HG03097 (cell line): ENCODE data around the gene SCGB3A2.

Experiments
- ATAC-seq: cut with Tn5 transposase; IDR thresholded peaks from one replicate; pipeline ENCODE4 v1.9.1; 2021; ENCODE audit not compliant: unreplicated experiment, low FRiP score

SCGB3A2 gene, protein sequence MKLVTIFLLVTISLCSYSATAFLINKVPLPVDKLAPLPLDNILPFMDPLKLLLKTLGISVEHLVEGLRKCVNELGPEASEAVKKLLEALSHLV

DNA sequence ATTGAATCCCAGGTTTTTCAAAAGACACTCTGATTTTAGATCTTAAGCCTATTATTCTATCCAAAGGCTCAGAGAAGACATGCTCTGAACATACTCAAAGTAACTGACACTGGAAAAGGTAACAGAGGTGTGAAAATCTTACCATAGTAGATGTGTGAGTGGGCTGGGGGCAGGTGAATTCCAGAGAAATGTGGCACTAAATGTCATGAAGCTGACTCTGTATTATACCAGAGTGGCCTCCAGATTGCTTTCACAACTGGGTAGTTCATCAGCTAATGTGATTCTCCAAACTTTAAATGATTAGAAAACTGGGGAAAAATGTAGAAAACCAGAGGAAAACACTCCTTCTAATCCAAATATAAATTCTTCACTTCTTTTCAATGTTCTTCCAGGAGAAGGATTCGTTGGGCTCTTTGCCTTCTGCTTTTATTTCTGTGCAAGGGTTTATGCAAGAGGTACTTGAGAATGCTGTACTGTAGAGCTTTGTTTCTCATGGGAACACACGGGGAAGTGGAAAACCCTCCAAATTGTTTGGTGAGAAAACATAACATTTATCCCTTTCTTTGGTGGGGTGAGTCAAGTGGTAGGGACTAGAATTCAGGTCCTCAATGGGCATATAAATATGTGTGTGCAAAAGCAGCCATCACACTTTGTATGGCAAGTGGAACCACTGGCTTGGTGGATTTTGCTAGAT lies at the start of gene SCGB3A2:
SCGB3A2 (plus strand) TSS at position 646 of the 694 bp plus-strand sequence. CDS start 93 bp downstream, outside the sequence.
- ATAC-seq, result no peak

DNA sequence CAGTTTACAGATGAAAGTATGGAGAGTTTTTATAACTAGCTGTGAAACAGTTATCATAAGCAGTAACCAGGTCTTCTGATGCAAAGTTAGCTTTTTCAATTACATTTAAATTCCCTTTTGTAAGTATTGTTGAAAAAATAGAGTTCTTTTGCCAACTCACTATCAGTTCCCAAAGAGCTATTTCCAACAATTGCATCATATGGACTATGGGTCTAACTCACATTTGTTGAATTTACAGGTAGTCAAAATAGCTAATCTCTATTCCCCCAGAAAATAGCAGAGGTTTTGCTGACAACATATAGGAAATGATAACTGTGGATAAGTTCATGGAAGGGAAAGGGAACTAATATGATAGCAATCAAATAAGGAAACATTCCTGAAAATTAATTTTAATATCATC lies 48.5 kb upstream of the SCGB3A2 start:
- ATAC-seq, result no peak

DNA sequence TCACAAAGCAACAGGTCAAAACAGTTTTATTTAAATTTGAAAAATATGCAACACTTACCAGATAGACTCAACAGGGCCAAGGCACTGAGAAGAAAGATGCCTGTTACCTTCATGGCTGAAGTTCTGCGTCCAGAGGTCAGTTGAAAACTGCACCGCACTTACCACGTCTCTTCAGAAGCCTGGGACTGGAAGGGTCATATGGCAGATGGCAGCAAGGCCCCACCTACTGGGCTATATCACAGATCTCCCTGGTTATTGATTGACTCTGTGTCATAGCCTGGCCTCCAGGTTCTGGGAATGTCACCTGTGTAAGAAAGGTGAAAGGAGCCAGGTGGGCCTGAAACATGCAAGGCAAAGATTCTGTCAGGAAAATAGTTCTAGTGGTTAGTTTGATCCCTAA lies 47.0 kb upstream of the SCGB3A2 start, which contains the start of gene SPINK1:
SPINK1 (minus strand) TSS at position 207 of the 400 bp plus-strand sequence; CDS start at position 113, 94 bp downstream.
- no peak for ATAC-seq

DNA sequence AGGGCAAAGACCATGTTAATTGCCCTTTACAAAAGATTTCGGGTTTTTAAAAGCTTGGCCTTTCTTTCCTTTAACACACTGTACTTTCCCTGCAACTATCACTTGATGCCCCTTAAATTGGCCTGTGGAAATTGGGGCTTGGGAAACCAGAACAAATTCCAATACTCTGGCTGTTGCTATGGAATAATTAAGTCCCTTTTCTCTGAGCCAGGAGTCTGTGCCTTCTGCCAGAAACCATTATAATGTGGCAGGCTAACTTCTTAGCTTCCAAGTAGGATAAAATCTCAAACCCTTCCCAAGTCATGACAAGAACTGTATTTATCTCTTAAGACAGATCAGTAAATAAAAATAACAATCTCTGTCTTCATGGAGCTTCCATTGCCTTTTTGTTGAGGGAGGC lies 46.0 kb upstream of the SCGB3A2 start:
- no peak for ATAC-seq

DNA sequence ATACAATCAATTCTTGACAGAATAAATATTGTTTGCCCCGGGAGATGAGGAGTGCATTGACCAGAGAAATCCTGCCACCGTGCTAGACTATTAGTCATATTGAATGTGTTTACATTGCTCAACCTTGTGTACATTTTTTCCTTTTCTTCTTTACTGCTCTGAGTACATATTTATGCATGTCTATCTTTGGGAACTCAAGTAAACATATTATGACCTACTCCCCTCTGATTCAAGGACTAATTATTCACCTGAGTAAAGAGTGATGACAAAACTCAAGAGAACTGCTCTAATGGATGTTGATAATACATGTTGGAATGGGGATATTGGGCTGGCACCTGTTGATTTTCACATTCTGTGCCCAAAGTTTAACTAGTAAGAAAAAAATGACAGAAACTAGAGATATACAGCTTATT lies 43.1 kb upstream of the SCGB3A2 start:
- no peak for ATAC-seq

DNA sequence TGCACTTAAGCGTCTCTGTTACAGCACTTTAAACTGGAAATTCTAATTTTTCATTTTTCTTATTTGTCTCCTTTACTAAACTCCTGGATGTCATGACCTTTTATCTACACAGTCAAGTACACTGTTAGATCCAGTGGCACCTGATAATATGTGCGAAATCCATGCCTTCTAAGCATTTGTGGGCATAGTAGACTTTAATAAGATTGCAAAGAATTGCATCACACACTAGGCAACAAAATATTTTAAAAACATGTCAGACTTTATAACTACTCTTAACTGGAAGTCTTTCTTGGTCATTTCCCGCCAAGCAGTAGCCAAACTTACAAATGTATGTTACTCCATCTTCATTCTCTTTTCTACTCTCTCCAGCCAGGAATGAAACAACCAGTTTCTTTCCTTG lies 42.1 kb upstream of the SCGB3A2 start:
- no peak for ATAC-seq

DNA sequence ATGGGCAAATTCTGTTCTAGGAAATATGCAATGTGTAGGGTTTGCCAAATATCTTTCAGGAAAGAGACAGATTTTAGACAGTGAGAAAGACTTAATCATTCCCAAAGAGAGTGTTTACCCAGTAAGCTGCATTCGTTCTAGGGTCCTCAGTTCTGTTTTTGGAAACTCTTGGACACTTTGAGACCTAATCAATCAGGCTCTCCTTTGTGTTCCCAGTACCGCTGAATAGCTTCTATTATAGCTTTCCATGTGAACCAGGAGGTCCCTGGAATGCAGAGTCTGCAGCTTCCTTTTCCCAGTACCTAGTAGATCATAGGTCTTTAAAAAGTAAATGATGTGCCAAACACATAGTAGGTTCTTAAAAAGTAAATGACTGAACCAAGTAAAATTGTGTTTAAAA lies 35.6 kb upstream of the SCGB3A2 start:
- ATAC-seq, result no peak

DNA sequence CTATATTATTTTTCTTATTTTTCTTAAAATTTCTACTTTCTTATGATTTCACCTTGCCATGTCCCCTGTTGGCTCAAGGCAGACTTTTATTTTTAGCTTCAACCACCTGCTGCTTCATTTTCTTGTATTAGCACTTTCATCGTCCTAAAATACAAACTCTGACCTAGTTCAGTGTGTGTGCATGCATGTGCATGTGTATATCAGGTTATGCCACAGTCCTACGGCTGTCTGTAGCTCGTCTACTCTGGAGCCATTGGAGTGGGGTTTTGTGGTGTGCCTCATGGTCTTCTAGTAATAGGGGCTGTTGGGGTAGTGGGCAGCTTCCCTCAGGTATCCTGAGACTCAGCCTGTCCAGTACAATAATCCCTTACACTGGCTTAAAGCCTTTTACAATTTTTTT lies 33.7 kb upstream of the SCGB3A2 start:
- no peak for ATAC-seq

DNA sequence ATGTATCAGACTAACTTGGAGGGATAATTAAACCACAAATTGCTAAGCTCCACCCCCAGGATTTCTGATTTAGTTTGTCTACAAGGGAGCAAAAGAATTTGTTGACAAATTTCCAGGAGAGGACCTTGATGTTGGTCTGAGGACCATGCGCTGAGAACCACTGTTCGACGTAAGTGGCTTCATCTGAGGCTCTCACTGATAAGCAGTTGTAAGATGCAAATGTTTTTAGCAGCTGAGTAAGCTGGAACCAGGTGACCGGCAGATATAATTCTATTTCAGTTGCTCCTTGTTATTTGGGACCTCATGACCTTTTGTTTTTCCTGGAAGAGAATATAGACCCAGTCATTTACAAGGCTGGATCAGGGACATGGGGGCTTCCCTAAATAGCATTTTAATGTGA lies 32.9 kb upstream of the SCGB3A2 start:
- no peak for ATAC-seq

DNA sequence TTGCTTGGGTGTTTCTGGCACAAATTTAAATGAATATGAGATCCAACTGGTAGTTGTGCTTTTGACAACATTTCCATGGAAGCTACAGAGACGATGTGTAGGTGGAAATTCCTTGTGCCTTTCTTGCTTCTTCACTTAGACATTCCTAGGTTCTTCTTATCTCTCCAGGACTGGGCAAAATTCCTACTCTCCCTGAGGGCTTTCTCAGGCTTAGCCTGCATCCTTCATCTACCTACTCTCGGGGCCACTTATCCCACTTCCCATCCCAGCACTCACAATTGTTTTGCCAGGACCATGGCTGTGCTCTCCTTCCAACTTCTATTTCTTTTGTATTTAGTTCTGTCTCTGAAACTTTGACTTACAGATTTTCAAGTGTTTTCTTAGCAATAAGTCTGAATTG lies 29.3 kb upstream of the SCGB3A2 start:
- ATAC-seq, result no peak

DNA sequence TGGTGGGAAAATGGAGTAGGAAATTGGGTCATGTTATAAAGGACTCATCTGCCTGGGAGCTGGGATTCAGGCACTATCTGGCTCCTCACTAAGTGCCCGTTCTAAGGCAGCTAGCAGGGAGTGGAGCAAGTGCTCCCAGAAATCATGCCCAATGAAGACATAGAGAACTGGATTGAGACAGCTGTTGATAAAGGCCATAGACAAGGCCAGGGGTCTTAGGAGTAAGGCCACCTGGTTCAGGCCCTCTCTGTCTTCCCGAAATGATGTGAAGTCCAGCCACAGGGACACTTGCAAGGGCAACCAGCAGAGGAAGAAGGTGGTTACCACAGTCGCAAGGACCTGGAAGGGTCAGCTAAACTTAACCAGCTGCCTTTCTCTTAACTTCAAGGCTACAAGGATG lies 26.9 kb upstream of the SCGB3A2 start:
- no peak for ATAC-seq

DNA sequence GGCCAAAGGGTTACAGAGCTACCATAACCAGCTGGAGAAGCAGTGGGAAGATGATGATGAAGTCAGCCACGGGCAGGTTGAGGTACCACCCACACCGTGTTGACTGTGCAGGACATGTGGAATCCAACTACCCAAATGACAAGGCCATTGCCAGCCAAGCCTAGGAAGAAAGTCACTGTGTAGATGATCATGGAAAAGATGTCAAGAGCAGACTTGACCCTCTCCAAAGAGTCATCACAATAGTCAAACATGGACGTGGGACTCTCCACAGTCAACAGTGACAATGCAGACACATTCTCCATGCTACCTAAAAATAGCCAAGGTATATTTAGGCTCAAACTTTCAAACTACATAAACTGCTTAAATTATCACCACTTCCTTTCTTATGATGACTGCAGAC lies 26.1 kb upstream of the SCGB3A2 start:
- no peak for ATAC-seq

DNA sequence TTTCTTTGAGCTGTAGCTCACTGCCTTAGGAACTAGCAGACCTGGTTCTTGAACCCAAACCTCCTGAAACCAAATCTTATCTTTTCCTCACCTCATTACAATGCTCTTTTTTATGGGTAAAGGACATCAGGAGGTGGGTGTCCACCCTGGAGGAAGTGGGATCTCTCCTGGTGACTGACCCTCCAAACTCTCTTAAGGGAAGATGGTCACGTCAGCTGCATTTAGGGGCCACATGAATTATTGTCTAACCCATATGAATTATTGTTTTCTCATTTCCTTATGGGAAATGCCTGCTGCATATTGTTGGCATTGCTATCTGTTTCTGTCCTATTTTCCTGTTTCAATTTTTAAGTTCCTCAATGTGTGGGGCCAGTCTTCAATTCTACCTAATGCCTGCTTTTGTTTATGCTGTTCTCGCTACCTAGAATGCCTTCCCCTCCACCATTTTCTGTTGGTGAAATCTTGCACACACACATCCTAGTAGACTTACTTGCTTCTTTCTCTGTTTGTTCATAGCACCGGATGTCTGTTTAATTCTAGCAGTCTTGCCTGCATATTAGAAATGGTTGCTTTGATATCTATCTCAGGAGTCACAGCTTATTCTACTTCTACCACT lies 25.0 kb upstream of the SCGB3A2 start:
- ATAC-seq, result no peak

DNA sequence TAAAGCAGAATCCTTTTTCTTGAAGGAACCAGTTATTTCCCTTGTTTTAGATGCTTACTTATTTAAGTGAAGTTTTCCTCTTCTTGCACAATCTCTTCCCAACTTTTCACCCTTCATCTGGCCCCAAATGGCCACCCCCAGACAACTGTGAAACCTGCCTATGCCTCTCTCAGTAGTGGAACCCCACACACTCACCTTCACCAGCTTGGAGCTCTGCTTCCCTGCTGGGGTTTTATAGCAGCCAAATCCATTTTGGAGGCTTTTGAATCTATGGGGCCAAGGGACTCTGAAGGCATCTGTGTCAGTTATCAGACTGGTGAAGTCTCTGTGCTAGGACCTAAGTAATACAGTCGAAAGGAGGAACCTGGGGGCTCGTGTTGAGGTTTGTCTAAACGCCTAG lies 24.2 kb upstream of the SCGB3A2 start:
- no peak for ATAC-seq

DNA sequence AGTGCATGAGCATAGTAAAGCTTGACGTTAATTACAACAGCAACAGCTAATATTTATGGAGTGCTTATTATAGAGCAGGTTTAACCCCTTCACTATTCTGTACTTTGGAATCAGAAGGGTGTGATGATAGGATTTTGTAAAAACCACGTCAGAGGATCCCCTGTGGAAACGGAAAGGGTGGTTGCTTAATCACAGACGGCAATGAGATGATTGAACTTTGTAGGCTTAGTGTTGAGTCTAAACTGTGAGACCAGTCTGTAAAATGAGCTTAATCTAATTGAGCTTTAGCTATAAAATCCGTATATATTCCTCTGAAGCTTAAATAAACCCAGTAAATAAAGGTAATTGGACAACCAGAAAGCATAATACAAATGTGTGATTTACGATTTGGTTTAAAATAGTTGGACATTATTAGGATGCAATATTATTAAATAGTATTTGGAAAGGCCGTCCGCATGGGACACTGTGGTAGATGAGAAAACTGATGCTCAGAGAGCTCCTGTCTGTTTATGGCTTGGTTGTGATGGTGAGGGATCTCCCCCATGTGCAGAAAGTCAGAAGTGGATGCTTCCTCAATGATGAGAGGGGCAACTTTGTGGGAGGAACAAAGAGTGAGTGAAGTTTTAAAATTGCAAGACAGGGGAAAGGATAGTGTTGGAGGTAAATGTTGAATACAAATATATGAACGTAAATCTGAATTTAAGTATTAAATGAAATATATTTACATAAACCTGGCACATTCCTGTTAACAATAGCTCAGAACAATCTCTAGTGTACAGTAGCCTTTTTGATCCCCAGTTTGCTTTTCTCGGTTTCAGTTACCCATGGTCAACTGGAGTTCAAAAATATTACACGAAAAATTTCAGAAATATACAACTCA lies 23.4 kb upstream of the SCGB3A2 start:
- no peak for ATAC-seq

DNA sequence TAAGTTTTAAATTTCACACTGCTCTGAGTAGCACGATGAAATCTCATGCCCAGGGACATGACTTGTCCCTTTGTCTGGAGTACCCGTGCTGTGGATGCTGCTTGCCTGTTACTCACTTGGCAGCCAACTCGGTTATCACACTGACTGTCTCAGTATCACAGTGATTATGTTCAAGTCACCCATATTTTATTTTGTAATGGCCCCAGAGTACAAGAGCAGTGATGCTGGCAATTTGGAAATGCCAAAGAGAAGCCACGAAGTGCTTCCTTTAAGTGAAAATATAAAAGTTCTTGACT lies 22.8 kb upstream of the SCGB3A2 start:
- no peak for ATAC-seq

DNA sequence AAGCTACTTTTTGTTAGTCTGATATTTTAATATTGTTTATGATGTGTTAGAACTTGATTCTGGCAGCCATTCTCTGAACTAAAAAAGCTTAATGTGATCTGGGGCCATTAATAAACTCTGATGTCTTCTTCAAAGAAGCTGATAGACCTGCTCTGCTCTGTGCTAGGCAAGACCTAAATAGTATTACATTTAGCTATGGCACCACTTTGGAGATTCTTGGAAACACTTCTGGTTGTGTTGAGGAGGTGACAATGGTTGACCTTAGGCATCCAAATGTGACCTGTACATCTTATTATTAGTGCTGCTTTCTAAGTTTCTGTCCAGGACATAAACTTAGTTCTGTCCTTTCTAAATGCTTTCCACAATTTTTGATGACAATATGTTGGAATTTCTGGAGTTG lies 21.7 kb upstream of the SCGB3A2 start:
- no peak for ATAC-seq

DNA sequence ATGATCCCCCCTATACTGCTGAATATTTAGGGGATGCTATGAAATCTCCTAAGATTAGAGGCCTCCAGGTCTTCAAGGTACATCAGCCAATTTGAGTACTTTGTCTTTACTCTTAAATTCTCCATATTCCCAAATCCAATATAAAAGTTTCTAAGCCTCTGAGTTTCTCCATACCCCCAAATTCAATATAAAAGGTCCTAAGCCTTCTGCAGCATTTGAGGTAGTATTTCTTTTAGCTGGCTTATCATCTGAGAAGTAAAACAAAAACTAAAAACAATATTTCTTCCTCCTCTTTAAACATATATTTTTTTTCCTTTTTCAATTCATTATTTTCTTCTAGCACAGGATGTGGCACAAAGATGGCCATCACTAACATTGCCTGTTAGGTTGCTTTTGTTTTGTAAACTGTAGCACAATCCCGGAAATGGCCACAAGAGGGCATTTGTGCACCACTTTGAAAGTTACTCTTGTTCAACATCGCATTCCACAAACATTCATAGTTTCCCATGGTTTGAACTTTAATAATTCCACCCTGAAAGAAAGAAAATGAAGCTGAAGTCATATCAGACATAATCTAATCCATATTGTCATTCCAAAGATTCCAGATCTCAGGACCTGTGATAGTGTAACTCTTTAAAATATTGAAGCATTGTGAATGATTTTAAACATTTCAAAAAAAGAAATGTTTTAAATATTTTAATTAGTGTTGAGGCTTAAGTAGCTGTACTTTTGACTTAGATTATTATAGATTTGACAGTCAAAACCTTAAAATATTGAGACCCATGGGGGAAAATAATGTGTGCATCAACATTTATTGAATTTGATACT lies 21.0 kb upstream of the SCGB3A2 start:
- ATAC-seq, result no peak

DNA sequence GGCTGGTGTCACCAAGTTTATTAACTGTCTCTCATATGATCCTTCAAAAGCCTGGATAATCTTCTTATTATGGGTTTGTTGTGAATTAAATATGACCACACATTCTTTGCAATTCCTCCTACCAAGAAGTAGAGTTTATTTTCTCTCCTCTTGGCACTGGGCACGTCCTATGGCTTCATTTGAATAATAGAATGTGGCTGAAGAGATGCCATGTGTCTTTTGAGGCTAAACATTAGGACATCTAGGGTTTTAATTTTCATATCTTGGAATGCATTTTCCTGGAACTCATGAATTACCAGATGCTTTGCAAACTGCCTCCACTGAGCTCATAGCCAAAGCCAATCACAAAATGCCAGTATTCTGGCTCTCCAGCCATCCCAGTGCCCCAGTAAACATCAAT lies 19.9 kb upstream of the SCGB3A2 start:
- ATAC-seq, result no peak

DNA sequence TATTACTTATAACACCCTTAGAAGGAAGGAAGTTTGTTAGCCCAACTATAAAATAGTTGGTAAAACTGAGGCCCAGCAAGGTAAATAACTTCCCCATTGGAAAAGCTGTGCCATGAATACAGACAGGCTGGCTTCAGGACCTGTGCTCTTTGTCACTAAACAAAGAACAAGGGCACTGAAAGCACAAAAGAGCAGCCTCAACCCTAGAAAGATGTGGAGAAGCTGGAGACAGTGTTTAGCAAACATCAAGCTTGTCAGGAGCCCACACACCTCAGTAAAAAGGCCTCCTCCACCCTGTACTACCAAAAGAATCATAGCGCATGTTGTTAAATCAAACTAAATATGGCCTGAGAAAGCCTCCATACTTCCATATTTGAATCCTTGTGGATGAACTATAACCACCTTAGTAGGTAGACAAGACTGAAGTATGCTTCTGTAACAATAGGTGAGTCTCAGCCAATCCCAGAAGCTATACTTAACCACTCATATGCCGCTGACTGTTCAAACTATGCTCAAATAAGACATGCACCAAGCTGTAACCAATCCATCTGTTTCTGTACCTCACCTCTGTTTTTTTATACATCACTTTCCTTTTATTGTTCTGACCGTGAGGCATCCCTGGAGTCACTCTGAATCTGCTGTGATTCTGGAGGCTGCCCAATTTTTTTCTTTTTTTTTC lies 18.4 kb upstream of the SCGB3A2 start:
- ATAC-seq, result no peak
